Fibroblast of the aortic adventitia (primary cell): ENCODE data around the gene MUC3A. TPM values are rescaled to one million over a fixed set of nuclear protein-coding genes. Genes with fewer than 3 reads are reported as not detected.

Experiments used
- DNase-seq: peaks from one replicate; pipeline ENCODE4 v3.0.0-alpha.2; 2010; ENCODE audit warnings: low read depth
- H3K4me3 ChIP-seq: 2 replicates; pipeline ENCODE4 v1.5.1; 2011; ENCODE audit warnings: low read depth, mild to moderate bottlenecking, control low read depth, low read length, moderate library complexity
- CTCF ChIP-seq: IDR thresholded peaks from 2 replicates; pipeline ENCODE4 v1.5.1; 2011; ENCODE audit warnings: mild to moderate bottlenecking, low read length, control low read depth, inconsistent platforms; ENCODE audit not compliant: insufficient read depth
- total RNA-seq: library from RNA; depleted of rRNA; stranded (reverse); fragments of >200 nt; gene quantifications from 2 replicates; pipeline ENCODE4 v1.2.3, GENCODE V29; 2012; ENCODE audit warnings: low replicate concordance

The MUC3A gene
- total RNA-seq, 1 donor = not detected

GRCh38 chr7:100949933-100950443 lies 654 bp downstream of the MUC3A start:
- no peak for TF ChIP-seq CTCF
- no peak overlapping the region for H3K4me3 ChIP-seq
- DNase-seq = no peak

- no peak overlapping the region for H3K4me3 ChIP-seq
- no peak for TF ChIP-seq CTCF
- no peak for DNase-seq
These were observed 1.8 kb downstream of the MUC3A start for GRCh38 chr7:100951172-100951571.

- no peak for DNase-seq
- TF ChIP-seq CTCF = no peak
- H3K4me3 ChIP-seq = no peak overlapping the region
These were observed 2.7 kb downstream of the MUC3A start for GRCh38 chr7:100951888-100952560.

- no peak overlapping the region for H3K4me3 ChIP-seq
- no peak for TF ChIP-seq CTCF
- no peak for DNase-seq
These were observed 3.3 kb downstream of the MUC3A start for GRCh38 chr7:100952641-100953040.

GRCh38 chr7:100957832-100958421 lies 8.6 kb downstream of the MUC3A start:
- TF ChIP-seq CTCF = no peak
- H3K4me3 ChIP-seq = no peak overlapping the region
- DNase-seq = peak; percentile 23

GRCh38 chr7:100959894-100960293 lies 10.6 kb downstream of the MUC3A start:
- TF ChIP-seq CTCF = no peak
- DNase-seq = no peak
- H3K4me3 ChIP-seq = no peak overlapping the region

- TF ChIP-seq CTCF = no peak
- H3K4me3 ChIP-seq = no peak overlapping the region
- no peak for DNase-seq
These were observed 13.2 kb downstream of the MUC3A start for GRCh38 chr7:100962537-100962936.
